IPS DF 19.7 (cell line): Measurements from ENCODE around the gene DAG1.
"Not testable (repeated sequence)": the region's sequence is repeated elsewhere in the genome, so short reads cannot be mapped to it uniquely, and the experiment has no call there.

ENCODE experiments used
- DNase-seq: peaks from one replicate; pipeline ENCODE4 v3.0.0-alpha.2; 2013; ENCODE audit warnings: low read depth, low spot score

The DAG1 gene

GRCh38 chr3:49470714-49471420 is 800 bp downstream of the DAG1 start:
- DNase-seq, result no peak

GRCh38 chr3:49471856-49472495 is 1.9 kb downstream of the DAG1 start:
- no peak for DNase-seq

- DNase-seq, result no peak
These were observed 6.5 kb downstream of the DAG1 start for GRCh38 chr3:49476563-49476962.

- DNase-seq, result no peak
These were observed 12.7 kb downstream of the DAG1 start for GRCh38 chr3:49482766-49483165.

- no peak for DNase-seq
These were observed 14.4 kb downstream of the DAG1 start for GRCh38 chr3:49484471-49484870.

GRCh38 chr3:49489247-49489646 is 19.2 kb downstream of the DAG1 start:
- no peak for DNase-seq

GRCh38 chr3:49492969-49493368 is 22.9 kb downstream of the DAG1 start:
- no peak for DNase-seq

GRCh38 chr3:49493901-49494300 is 23.8 kb downstream of the DAG1 start:
- no peak for DNase-seq

- no peak for DNase-seq
These were observed 25.0 kb downstream of the DAG1 start for GRCh38 chr3:49495023-49495422.

GRCh38 chr3:49496845-49497244 is 26.8 kb downstream of the DAG1 start:
- not testable (repeated sequence) for DNase-seq

GRCh38 chr3:49497606-49498005 is 27.5 kb downstream of the DAG1 start:
- DNase-seq, result no peak

GRCh38 chr3:49498239-49498638 is 28.2 kb downstream of the DAG1 start:
- no peak for DNase-seq

- no peak for DNase-seq
These were observed 28.6 kb downstream of the DAG1 start for GRCh38 chr3:49498648-49499047.

- DNase-seq, result no peak
These were observed 30.2 kb downstream of the DAG1 start for GRCh38 chr3:49500205-49500731.

GRCh38 chr3:49500732-49501609 is 30.9 kb downstream of the DAG1 start:
- no peak for DNase-seq

GRCh38 chr3:49501842-49502241 is 31.8 kb downstream of the DAG1 start:
- no peak for DNase-seq

- DNase-seq, result no peak
These were observed 36.8 kb downstream of the DAG1 start for GRCh38 chr3:49506906-49507305.

- no peak for DNase-seq
These were observed 39.0 kb downstream of the DAG1 start for GRCh38 chr3:49509028-49509561.

GRCh38 chr3:49511639-49512038 is 41.6 kb downstream of the DAG1 start:
- no peak for DNase-seq

GRCh38 chr3:49512781-49513355 is 42.8 kb downstream of the DAG1 start:
- DNase-seq, result no peak

- DNase-seq, result no peak
These were observed 43.5 kb downstream of the DAG1 start for GRCh38 chr3:49513494-49514124.
